HepG2 (cell line): ENCODE data around the gene COMMD1.

Experiments
- ESRRA ChIP-seq: sonication (generic); formaldehyde crosslinking; IDR thresholded peaks from 2 replicates; pipeline ENCODE4 v1.5.1; 2020; ENCODE audit warnings: mild to moderate bottlenecking, low read depth, missing genetic modification reagents
- FOSL1 ChIP-seq: sonication (generic); formaldehyde crosslinking; IDR thresholded peaks from 2 replicates; pipeline ENCODE4 v1.9.0; 2021; ENCODE audit warnings: missing genetic modification reagents, borderline replicate concordance
- JUND ChIP-seq: sonication (generic); formaldehyde crosslinking; IDR thresholded peaks from 2 replicates; pipeline ENCODE4 v1.8.0; 2022; ENCODE audit warnings: mild to moderate bottlenecking, missing genetic modification reagents
- POLR2AphosphoS5 ChIP-seq: IDR thresholded peaks from 2 replicates; pipeline ENCODE4 v1.6.1; 2012; ENCODE audit warnings: low read depth, low read length
- SP1 ChIP-seq, 2 experiments: fragments of 450-650 bp in 1 of 2; sonication (generic) in 1 of 2; formaldehyde crosslinking in 1 of 2; IDR thresholded peaks; 2 replicates each; pipeline versions ENCODE4 v1.4.0 to v1.6.1; 2016 to 2020; ENCODE audit warnings: missing genetic modification reagents in 1 of 2
- ZNF124 ChIP-seq: sonication (generic); formaldehyde crosslinking; IDR thresholded peaks from 2 replicates; pipeline ENCODE4 v1.4.0; 2020; ENCODE audit warnings: missing genetic modification reagents
- TF ChIP-seq, protein P1 (sequence below): sonication (generic); formaldehyde crosslinking; IDR thresholded peaks from 2 replicates; pipeline ENCODE4 v1.4.0; 2020; ENCODE audit warnings: missing genetic modification reagents
- TF ChIP-seq, protein P2 (sequence below): sonication (generic); formaldehyde crosslinking; IDR thresholded peaks from 2 replicates; pipeline ENCODE4 v1.4.0; 2020; ENCODE audit warnings: missing genetic modification reagents

DNA sequence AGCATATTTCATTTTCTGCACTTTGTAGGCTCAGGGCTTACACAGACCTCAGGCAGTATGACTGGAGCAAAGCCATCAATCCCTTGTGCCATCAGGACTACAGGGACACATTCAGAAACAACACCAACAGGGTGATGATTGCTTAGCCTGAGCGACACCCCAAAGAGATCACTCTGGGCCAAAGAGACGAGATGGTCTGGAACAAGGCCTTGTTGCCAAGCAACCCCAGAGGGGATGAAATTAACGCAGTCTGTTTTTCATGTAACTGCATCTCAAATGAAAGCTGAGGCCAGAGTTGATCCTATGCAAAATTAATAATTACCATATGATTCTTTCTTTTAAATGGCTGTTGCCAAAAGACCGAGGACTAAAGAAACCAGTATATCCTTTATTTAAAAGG, 270.3 kb downstream of the COMMD1 start:
- TF ChIP-seq POLR2AphosphoS5 (no peak), SP1 (IDR thresholded peaks at IDR 0.05) (no peak), SP1 (CRISPR knock-in tag; IDR thresholded peaks at IDR 0.05) (no peak), ESRRA (CRISPR knock-in tag) (no peak), ZNF124 (CRISPR knock-in tag) (no peak), JUND (CRISPR knock-in tag) (no peak), FOSL1 (CRISPR knock-in tag) (no peak)
- TF ChIP-seq, protein P1, sequence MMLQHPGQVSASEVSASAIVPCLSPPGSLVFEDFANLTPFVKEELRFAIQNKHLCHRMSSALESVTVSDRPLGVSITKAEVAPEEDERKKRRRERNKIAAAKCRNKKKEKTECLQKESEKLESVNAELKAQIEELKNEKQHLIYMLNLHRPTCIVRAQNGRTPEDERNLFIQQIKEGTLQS (CRISPR knock-in tag) = no peak
- TF ChIP-seq, protein P2, sequence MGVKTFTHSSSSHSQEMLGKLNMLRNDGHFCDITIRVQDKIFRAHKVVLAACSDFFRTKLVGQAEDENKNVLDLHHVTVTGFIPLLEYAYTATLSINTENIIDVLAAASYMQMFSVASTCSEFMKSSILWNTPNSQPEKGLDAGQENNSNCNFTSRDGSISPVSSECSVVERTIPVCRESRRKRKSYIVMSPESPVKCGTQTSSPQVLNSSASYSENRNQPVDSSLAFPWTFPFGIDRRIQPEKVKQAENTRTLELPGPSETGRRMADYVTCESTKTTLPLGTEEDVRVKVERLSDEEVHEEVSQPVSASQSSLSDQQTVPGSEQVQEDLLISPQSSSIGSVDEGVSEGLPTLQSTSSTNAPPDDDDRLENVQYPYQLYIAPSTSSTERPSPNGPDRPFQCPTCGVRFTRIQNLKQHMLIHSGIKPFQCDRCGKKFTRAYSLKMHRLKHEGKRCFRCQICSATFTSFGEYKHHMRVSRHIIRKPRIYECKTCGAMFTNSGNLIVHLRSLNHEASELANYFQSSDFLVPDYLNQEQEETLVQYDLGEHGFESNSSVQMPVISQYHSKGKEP (CRISPR knock-in tag) = no peak
